GM19035 (cell line): ENCODE measurements around the gene TBL1X.
"Not testable (repeated sequence)": the region's sequence is repeated elsewhere in the genome, so short reads cannot be mapped to it uniquely, and the experiment has no call there.

ENCODE experiments used
- ATAC-seq: cut with Tn5 transposase; IDR thresholded peaks from one replicate; pipeline ENCODE4 v1.9.1; 2021; ENCODE audit not compliant: unreplicated experiment

The TBL1X gene

GRCh38 chrX:9747644-9748043 lies 282.8 kb downstream of the TBL1X start:
- ATAC-seq = no peak

GRCh38 chrX:9749146-9749692 lies 284.4 kb downstream of the TBL1X start:
- ATAC-seq = no peak

GRCh38 chrX:9757366-9757765 lies 292.5 kb downstream of the TBL1X start:
- no peak for ATAC-seq

DNA sequence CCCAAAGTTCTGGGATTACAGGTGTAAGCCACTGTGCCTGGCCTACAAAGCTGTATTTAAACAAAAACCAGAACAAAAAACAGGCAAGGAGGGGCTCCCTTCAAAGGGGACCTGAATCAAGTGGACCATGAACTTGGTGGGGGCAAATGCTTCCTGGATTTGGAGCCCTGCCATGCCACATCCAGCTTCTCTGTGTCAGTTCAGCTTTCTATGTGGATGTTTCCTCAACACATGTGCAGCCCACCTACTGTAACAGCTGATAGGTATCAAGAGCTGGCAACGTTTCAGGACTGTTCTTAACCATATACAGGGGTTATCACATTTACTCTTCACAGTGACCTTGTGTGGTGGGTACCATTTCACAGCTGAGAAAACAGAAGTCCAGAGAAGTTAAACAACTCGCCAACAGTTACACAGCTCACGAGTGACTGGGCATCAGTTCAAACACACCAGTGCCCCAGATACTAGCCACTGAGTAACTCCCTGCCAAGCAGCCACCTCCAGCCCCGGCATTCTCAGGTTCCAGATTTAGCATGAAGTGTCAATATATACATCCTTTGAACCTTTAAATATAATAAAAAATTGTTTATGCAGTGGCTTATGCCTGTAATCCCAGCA lies 293.3 kb downstream of the TBL1X start:
- no peak for ATAC-seq

DNA sequence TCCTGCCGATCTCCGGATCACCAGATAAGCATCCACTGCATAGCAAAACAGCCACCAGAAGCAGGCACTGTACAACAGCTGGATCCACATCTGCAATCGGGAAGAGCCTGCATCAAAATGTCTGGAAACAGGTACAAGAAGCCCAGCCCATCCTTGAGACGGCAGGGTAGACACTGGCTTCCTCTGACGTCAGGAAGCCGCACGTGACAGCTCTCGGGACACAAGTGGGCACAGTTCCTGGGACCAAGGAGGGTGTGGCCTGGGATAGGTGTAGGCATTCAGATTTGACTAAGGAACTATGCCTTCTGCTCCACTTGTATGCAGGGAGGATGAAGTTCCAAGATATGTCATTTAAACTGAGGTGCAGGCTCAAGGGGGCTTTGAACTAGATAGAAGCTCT lies 294.5 kb downstream of the TBL1X start:
- no peak for ATAC-seq

DNA sequence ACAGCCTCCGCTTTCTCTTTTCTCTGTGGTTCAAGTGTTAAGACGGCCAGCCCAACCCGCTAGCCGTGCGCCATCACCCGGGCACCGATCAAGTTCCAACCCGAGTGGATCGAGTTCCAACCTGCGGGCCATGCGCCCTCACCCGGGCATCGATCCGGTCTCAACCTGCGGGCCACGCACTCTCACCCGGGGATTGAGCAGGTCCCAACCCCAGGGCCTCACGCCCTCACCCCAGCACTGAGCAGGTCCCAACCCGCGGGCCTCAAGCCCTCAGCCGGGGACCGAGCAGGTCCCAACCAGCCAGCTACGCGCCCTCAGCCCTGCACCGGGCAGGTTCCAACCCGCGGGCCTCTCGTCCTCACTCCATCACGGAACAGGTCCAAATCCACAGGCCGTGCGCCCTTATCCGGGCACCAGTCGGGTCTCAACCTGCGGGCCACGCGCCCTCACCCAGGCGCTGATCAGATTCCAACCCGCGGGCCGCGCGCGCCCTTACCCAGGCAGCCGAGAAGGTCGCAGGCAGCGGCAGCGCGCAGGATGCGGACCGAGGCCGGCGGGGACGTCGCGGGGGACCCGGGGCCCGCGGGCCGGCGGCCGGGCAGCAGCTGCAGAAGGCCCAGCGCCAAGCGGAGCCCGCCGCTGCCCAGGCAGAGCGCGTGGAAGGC lies 300.3 kb downstream of the TBL1X start:
- no peak for ATAC-seq

DNA sequence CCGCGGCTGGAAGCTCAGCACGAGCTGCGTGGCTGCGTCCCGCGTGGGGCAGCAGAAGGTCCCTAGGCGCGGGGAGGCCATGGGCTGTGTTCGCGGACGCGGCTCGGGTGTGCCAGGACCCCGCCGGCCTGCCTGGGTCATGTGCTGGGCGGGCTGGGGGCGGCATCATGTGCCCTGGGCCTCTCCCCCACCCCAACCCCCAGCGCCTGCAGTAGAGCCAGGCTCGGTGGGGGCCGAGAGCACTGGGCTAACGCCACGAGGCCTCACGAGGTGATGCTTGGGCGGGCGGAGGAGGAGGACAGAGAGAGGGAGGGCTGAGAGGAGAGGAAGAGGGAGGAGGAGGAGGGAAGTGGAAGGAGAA lies 300.9 kb downstream of the TBL1X start, which contains the start of gene GPR143:
Gene GPR143, minus strand, starts transcription at position 111 of the 361 bp plus-strand sequence. Its CDS starts 30 bp downstream, at position 81.
- ATAC-seq = no peak

GRCh38 chrX:9767375-9767774 lies 302.5 kb downstream of the TBL1X start:
- ATAC-seq = no peak

- ATAC-seq = not testable (repeated sequence)
Observed at GRCh38 chrX:9768321-9768839, 303.5 kb downstream of the TBL1X start.

DNA sequence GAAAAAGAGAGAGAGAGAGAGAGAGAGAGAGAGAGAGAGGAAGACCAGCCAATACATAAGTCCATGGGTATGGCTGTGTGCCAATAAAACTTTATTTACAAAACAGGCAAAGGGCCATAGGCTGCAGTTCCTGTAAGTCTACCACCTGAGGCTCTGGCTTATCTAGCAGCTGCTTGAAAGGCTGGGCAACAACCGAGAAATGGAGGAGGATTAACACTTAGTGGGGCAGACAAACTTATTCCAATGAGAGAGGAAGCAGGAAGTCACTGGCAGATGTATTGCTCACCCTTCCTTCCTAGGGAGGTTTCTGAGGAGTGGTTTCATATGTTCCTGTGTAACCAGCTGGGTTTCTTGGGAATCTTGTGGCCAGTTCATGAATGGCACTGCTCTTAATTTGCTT lies 305.5 kb downstream of the TBL1X start:
- no peak for ATAC-seq

- ATAC-seq = no peak
Observed at GRCh38 chrX:9772943-9773342, 308.1 kb downstream of the TBL1X start.

DNA sequence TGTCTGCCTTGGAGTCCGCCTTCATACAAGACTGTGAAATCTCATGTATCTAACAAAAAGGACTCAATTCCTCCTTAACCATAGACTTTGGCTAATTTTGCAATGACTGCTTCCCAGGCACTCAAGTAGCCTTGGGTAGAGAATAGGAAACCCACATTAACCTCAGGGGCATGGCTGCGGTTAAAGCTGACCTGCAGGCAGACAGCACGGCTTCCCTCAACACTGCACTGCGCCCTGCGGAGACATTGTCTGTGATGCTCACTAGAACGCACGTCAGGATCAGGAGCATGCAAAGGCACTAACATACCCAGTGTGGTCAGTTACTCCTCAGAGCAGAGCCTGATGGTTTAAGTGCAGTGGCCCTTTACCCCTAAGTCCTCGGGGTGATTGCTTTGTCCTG lies 311.1 kb downstream of the TBL1X start:
- ATAC-seq = no peak

DNA sequence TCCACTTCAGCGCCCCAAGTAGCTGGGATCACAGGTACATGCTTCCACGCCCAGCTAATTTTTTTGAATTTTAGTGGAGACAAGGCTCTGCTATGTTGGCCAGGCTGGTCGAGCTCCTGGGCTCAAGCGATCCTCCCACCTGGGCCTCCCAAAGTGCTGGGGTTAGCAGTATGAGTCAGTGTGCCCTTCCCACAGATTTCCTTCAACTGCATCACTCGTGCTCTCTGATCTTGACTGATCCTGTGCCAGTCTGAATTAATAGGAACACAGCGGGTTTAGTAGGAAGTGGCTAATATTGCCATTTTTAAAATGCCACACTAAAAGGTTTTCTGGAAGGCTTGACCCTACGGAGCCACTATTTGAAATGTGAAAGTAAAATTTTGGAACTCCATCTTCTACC lies 317.1 kb downstream of the TBL1X start:
- no peak for ATAC-seq

DNA sequence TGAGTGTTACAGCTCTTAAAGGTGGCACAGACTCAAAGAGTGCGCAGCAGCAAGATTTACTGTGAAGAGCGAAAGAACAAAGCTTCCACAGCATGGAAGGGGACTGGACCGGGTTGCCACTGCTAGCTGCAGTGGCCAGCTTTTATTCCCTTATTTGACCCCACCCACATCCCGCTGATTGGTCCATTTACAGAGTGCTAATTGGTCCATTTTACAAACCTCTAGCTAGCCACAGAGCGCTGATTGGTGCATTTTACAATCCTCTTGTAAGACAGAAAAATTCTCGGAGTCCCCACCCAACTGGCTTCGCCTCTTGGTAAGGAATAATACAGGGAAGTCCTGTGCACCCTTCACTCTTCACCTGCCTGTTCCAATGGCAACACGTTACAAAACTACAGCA lies 319.5 kb downstream of the TBL1X start:
- no peak for ATAC-seq

GRCh38 chrX:9785254-9785943 lies 320.5 kb downstream of the TBL1X start:
- no peak for ATAC-seq

DNA sequence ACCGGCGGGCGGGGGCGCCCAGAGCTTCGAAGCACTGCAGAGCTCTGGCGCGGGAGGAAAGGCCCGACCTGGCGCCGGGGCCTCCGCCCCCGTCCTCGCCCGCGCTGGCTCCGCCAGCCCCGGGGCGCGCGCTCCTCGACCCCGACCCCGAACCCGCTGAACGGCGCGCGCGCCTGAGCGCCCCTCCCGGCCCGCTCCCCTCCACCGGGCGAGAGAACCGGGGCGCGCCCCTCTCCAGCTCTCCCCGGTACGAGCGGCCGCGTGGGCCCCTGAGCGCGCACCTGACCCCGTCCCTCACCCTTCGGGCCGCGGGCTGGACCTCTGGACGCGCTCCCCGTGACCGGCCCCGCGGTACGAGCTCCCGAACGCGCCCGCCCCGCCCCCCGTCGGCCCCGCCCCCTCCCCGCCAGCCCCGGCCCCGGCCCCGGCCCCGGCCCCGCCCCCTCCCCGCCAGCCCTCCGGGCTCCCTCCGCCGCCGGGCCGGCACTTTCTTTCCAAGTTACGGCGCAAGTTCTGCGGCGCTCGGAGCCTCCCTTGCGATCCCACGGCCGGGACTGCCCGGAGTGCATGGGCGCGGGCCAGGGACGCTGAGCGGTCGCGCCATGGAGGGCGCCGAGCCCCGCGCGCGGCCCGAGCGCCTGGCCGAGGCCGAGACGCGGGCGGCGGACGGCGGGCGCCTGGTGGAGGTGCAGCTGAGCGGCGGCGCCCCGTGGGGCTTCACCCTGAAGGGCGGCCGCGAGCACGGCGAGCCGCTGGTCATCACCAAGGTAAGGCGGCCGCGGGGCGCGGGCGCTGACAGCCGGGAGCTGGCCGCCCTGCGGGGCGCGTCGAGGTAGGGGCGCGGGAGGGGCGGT lies 321.3 kb downstream of the TBL1X start, which contains the start of gene SHROOM2:
Gene SHROOM2, plus strand, starts transcription at position 486 of the 854 bp plus-strand sequence. Its CDS starts 117 bp downstream, at position 603.
- no peak for ATAC-seq

DNA sequence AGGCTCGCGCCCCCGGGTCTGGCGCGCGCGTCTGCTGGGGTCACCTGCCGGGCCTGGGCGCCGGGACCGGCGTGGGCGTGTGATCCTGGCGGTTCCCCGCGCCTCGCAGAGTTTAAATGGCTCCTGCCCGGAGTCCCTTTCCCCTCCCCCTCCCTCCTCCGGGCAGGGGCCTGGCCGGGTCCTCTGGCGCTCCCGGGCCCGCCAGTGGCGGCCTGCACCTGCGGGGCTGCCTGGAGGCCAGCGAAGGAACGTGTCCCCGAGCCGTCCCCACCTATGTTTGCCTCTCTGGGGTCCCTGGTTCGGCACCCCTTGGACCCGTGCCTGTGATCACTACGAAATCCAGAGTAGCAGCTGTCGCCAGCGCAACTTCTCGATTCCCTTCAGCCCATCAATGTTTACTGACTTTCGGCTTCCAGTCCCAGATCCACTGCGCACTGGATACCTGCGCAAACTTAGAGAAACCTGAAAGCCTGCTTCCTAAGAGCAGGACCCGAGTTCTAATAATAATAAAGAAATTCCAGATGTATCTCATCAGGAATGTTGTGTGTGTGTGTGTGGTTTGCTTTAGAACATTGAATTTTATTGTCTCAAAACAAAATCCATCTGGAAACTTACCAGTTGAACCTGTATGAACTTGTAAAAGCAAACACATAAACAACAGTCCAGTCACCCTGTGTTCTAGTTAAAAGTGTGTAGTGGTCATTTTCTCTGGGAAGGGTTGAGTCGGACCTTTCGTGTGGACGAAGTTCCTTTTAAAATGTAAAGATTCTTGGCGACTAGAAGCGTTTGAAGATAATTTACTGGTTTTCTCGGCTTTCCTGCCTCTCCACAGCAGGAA lies 322.2 kb downstream of the TBL1X start:
- no peak for ATAC-seq

DNA sequence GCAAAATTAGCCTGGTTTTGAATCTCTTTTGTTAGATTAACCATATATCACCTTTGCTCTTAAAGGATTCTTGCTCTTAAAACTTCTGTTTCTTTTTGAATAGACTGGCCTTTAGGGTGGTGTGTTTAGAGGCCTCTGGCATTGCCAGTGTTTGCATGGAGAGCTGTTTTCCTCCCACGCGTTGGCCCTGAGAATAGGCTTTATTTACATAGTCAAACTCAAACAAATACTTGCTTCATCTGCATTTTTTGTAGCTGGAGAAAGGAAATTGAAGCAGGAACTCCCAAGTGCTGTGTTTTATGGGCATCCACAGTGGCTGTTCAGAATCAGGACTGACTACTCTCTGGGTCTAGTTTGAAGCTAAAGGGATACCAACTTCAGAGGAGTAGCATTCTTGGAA lies 324.1 kb downstream of the TBL1X start:
- no peak for ATAC-seq

DNA sequence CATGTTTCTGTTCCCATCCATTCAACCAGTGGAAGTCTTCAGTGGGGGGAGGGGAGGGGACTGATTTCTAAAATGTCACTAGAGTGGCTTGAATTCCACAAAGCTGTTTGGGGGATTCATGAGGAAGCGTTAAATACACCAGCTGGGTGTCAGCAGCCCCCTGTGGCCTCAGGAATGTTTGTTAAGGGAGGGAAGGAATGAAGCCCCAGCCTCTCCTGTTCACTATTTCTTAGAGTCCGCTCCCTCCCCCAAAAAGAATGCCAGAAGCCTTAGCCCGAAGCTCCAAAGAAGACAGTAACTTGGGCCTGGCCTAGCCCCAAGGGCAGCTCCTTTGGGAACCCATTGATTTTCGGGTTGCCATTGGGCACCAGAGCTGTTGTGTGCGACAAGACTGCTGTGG lies 324.7 kb downstream of the TBL1X start:
- ATAC-seq = no peak
